GM19372 (cell line): ENCODE results near the gene SLC7A1.

Experiments
- ATAC-seq: cut with Tn5 transposase; IDR thresholded peaks from one replicate; pipeline ENCODE4 v1.9.1; 2021; ENCODE audit warnings: mild to moderate bottlenecking, low read depth, moderate library complexity; ENCODE audit not compliant: unreplicated experiment

SLC7A1 gene

GRCh38 chr13:29496241-29496712, 99.2 kb downstream of the SLC7A1 start:
- ATAC-seq, result peak; percentile 62

- ATAC-seq, result no peak
These were observed 101.0 kb downstream of the SLC7A1 start for GRCh38 chr13:29494520-29494919.

- no peak for ATAC-seq
These were observed 101.7 kb downstream of the SLC7A1 start for GRCh38 chr13:29493796-29494195.

GRCh38 chr13:29491248-29491647, 104.2 kb downstream of the SLC7A1 start:
- no peak for ATAC-seq

GRCh38 chr13:29490561-29490885, 105.0 kb downstream of the SLC7A1 start:
- no peak for ATAC-seq

- no peak for ATAC-seq
These were observed 105.6 kb downstream of the SLC7A1 start for GRCh38 chr13:29489650-29490560.

- ATAC-seq, result no peak
These were observed 107.7 kb downstream of the SLC7A1 start for GRCh38 chr13:29487466-29488454.

- ATAC-seq, result no peak
These were observed 108.9 kb downstream of the SLC7A1 start for GRCh38 chr13:29486551-29486950.

GRCh38 chr13:29484796-29485195, 110.7 kb downstream of the SLC7A1 start:
- ATAC-seq, result no peak

- ATAC-seq, result no peak
These were observed 111.3 kb downstream of the SLC7A1 start for GRCh38 chr13:29484236-29484635.

- ATAC-seq, result no peak
These were observed 111.9 kb downstream of the SLC7A1 start for GRCh38 chr13:29483623-29484022.

GRCh38 chr13:29483211-29483610, 112.3 kb downstream of the SLC7A1 start:
- ATAC-seq, result no peak

GRCh38 chr13:29482504-29482903, 113.0 kb downstream of the SLC7A1 start:
- ATAC-seq, result no peak

- ATAC-seq, result no peak
These were observed 113.9 kb downstream of the SLC7A1 start for GRCh38 chr13:29481603-29482002.

- ATAC-seq, result no peak
These were observed 114.5 kb downstream of the SLC7A1 start for GRCh38 chr13:29480893-29481525.

- ATAC-seq, result no peak
These were observed 115.6 kb downstream of the SLC7A1 start for GRCh38 chr13:29479716-29480492.

GRCh38 chr13:29476046-29476445, 119.4 kb downstream of the SLC7A1 start:
- no peak for ATAC-seq

GRCh38 chr13:29474991-29475390, 120.5 kb downstream of the SLC7A1 start:
- ATAC-seq, result no peak

- no peak for ATAC-seq
These were observed 122.3 kb downstream of the SLC7A1 start for GRCh38 chr13:29473166-29473565.
